AML-193 (cell line): ENCODE results near the gene TXNDC11.

ENCODE experiments used
- DNase-seq, 2 experiments: peaks; one replicate each; lab custom pipeline; 2025; lab: John Stamatoyannopoulos, UW

Gene TXNDC11

GRCh38 chr16:11655655-11656054 is 87.0 kb downstream of the TXNDC11 start:
- DNase-seq: no peak

DNA sequence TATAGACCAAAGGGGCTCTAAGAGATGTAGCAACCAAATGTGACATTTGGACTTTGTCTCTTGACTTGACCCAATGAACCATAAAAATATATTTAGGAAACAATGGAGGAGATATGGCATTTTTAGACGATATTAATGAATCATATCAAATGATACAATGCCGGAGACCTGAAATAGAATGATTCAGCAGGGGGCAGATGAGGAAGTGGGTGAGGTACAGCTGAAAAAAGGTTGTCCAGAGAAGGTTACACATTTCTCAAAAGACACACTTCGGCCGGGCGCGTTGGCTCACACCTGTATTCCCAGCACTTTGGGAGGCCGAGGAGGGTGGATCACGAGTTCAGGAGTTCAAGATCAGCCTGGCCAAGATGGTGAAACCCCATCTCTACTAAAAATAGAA is 90.9 kb downstream of the TXNDC11 start:
- DNase-seq: no peak

DNA sequence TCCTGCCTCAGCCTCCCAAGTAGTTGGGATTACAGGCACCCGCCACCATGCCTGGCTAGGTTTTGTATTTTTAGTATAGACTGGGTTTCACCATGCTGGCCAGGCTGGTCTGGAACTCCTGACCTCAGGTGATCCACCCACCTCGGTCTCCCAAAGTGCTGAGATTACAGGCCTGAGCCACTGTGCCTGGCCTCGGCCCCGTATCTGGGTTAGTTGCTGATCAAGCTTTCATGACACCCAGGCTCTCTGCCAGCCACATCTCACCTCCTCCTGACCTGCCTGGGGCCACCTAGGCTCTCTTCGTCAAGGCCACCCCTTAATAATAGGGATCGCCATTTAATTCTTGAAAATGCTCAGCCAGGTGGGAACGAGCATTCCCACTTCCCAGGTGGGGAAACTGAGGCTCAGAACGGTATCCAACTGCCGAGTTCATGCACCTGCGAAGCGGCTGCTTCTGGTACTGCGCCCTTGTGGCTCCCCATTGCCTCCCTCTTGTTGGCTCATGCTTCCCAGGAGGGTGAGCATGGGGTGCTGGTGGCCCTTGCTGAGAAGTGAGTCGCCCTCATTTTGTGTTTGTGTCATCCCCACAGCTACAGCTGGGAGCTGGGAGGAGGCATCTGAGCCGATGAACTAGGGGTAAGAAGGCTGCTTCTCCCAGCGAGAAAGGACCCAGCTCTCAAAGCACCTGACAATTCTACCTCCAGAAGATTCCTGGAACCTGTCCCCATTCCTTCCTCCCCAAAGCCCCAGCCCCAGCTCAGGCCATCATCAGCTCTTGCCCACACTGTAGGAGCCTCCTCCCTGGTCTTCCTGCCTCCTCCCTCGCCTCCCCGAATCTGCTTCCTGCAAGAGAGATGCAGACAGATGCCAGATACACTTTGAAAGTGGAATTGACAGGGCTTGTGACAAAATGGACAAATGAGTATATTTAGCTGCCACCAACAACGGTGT is 91.7 kb downstream of the TXNDC11 start:
- DNase-seq: no peak

DNA sequence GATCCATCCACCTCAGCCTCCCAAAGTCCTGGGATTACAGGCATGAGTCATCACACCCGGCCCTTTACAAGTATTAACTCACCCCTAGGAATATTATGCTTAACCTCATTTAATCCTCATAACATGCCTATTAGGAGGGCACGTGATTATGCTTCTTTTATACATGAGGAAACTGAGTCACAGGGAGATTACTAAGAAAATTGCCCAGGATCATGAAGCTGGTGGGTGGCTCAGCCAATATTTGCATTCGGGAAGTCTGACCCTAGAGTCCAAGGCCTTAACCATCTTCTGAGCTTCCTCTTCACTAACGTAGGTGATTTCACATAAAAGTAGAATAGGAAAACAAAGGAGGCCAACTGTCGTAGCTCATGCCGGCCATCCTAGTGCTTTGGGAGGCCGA is 93.4 kb downstream of the TXNDC11 start:
- DNase-seq: no peak

DNA sequence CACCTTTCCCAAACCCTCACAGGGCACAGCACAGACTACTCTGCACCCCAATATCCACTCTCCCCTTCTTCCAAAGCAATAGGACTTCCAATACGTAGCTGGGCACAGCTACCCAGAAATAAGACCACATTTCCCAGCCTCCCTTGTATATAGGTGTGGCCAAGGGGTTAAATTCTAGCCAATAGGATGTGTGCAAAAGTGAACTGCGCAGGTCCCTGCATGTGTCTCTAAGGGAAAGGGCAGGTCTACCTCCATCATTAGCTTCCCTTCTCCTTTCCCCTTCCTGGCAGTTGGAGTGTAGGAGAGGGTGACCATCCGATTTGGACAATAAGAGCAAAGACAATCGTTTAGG is 99.9 kb downstream of the TXNDC11 start:
- no peak for DNase-seq

- peak; percentile 70 for DNase-seq
Observed at GRCh38 chr16:11640987-11641817, 101.5 kb downstream of the TXNDC11 start.

DNA sequence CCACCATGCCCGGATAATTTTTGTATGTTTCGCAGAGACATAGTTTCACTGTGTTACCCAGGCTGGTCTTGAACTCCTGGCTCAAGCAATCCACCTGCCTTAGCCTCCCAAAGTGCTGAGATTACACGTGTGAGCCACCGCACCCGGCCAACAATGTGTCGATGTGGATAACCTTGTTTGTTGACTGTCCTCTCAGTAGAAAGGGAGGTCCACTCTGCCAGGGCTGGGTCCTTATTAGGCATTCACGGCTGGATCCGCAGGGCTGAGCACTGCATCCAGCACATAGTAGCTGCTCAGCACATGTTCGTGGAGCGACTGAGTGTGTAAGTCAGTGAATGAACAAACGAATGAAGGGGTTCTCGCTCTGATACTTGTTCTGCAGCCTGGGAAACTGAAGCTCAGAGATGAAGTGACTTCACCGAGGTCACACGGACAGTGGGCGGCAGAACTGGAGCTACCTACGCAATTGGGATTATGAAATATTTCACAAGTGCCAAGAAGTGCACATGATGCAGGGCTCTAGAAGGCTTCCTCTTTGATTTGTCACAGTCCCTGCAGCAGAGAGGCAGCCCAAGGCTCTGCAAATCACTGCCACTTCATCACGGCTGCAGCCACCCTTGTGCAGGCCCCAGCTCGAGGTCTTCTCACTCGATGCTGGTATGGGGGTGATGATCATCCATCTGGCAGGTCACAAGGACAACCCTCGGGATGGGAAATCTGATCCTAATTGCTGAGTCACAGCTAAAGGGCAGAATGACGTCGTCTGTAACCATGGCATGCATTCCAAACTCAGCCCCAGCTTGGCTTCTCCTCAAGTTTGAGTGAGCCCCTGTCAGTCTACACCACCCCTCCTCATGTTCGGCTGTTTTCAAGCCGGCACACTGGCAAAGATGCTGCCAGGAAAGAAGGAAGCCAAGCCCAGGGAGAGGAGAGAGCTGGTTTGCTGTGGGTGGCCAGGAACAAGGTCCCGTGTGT is 102.4 kb downstream of the TXNDC11 start:
- peak; percentile 95 to 96 for DNase-seq

DNA sequence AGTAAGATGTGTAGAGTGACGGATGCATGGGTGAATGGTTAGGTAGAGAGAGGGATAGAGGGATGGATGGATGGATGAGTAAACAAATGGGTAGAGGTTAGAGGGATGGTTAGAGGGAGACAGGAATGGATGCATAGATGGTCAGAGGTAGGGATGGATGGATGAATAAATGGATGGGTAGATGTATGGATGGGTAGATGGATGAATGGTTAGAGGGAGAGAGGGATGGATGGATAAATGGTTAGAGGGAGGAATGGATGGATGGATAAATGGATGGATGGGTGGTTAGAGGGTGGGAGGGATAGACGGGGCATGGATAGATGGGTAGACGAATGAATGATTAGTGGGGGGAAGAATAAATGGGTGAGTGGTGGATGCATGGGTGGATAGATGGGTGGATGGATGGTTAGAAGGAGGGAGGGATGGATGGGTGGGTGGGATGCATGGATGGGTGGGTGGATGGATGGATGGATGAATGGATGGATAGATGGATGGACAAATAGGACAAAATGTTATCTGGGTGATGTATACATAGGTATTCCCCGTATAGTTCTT is 103.6 kb downstream of the TXNDC11 start:
- no peak for DNase-seq

DNA sequence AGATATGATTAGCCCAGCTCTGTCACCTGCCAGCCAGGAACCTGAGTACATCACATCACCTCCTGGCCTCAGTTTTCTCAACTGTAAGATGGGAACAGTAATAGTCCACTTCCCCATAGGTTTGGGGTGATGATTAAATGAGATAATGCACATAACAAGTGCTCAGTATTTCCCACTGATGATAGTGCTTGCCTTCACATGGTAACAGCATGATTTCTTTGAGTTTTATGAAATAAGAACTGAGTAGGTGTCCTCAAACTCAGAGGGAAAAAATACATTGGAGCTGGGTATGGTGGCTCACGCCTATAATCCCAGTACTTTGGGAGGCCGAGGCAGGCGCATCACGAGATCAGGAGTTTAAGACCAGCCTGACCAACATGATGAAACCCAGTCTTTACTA is 104.5 kb downstream of the TXNDC11 start:
- no peak for DNase-seq

DNA sequence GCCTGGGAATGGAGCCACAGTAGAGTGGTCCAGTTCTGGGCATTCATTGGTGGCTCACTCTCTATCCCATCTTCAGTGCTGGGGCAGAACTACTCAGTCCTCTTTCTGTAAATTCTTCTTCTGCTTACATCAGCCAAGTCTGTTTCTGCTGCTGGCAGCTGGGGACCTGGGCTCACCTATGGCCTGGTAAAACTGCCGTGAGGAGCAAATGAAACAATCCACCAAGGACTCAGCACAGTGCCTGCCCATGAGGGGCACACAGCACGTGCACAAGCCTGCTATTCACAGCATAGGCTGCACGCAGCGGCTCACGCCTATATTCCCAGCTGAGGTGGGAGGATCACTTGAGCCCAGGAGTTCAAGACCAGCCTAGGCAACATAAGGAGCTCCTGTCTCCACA is 105.3 kb downstream of the TXNDC11 start:
- no peak for DNase-seq

DNA sequence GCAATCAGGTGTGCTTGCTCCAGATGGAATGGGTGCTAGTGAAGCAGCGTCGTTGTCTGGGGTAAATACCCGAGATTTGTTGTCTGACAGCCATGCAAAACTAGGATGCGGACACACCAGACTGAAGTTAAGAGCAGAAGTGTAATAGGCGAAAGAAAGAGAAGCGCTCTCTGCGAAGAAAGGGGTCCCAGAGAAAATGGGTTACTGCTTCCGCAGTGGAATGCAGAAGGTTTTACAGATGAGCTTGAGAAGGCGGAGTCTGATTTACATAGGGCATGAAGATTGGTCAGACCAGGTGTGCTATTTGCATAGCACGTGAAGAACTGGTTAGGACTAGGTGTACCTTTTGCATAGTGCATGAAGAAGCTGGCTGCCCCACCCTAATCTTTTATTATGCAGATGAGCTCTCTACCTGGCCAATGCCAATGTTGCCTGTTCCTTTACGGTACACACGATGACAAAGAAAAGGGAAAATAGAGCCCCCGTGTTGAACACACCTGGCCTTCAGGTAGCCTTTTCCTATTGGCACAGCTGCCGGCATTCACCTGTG is 106.4 kb downstream of the TXNDC11 start:
- no peak for DNase-seq

DNA sequence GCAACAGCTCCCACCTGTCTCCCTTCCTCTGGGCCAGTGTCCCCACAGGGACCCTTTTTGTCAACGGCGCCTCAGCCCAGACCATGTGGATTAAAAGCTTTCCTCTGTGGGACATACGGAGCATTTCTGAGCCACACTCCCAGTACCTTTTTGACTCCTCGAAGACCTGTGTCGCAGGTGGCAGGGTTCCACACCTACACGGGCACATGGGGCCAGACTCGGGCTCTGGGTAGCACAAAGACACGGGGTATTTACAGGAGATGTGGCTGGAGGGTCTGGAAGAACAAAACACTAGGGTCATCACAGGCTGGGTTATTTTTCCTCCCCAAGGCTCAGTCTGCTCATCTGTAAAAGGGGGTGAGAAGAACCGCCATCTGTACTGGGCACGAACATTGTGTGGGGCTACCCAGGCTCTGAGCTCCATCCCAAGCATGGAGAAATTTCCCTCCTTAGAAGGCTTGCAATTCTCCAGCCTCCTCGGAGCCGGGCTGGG is 106.9 kb downstream of the TXNDC11 start:
- DNase-seq: no peak

- DNase-seq: no peak
Observed at GRCh38 chr16:11635113-11635652, 107.5 kb downstream of the TXNDC11 start.

- peak; percentile 7 to 46 for DNase-seq
Observed at GRCh38 chr16:11634312-11634711, 108.3 kb downstream of the TXNDC11 start.

DNA sequence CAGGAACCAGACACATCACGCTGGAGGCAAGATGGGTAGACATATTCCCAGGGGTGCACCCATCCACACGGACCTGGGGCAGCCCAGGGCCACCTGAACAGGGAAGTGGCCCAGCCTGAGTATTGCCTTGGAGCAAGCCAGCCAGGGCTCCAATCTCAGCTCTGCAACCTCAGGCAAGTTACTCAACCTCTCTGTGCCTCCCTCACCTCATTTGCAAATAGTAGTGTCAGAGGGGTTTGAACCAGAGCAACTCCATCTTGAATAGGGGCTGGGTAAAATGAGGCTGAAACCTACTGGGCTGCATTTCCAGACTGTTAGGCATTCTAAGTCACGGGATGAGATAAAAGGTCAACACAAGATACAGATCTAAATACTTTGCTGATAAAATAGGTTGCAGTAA is 109.5 kb downstream of the TXNDC11 start:
- no peak for DNase-seq

DNA sequence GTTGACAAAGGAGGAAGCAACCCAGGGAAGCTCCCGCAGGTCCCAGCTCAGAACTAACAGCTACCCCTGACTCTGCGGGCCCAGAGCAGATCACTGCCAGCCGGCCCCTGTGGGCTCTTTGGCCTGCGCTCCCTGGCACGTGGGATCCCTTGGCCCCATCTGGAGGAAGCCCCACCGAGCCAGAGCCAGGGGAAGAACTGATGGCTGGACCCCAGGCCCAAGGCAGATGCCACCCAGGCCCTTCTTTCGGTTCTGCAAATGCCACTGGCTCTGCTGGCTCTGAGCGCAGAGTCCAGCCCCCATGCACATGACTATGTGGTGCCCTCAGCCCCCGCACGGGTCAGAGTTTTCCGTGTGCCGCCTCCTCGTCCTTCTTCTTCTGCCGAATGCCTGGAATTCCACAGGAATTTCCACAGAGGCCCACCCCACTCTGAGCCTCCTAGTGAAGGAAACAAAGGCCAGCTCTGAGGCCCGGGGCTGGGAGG is 110.2 kb downstream of the TXNDC11 start:
- no peak for DNase-seq

DNA sequence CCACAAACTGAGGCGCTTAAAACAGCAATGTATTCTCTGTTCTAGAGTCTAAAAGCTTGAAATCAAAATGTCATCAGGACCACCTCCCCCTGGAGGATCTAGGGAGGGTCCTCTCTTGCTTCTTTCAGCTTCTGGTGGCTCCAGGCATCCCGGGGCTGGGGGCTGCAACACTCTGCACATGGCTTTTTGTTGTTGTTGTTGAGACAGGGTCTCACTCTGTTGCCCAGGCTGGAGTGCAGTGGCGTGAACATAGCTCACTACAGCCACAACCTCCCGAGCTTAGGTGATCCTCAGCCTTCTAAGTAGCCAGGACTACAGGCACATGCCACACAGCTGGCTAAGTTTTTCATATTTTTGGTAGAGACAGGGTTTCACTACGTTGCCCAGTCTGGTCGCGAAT is 111.4 kb downstream of the TXNDC11 start:
- DNase-seq: no peak

GRCh38 chr16:11630768-11631056 is 111.9 kb downstream of the TXNDC11 start:
- no peak for DNase-seq

DNA sequence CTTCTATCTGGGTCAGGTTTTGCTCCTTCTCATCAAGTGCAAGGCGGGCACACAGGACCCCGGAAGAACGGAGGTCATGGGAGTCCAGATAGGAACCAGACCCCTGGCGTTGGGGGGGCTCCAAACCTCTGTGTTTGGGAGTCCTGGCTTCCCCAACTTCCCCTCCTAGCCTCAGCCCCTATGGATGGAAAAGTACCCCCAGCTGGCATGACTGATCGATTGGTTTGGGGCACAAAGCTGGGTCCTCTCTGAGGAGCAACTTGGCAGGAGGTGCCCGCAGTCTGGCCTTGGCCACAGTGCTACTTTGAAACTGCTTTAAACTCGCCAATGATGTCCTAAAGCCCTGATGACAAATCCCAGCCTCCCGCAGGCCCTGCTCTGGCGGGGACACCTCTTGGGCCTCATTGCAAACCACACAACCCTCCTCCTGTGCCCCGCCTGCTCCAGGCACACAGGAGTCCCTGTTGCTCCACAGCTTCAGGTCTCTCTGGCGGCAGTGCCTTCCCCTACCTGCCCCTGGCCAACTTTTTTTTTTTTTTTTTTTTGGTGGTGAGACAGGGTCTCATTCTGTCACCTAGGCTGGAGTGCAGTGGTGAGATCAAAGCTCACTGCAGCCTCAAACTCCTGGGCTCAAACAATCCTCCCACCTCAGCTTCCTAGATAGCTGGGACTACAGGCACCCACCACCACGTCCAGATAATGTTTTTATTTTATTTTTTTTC is 112.5 kb downstream of the TXNDC11 start:
- no peak for DNase-seq
